GM23338 (cell line): Measurements from ENCODE around the gene TMEM255B.

Experiments
- CREB1 ChIP-seq: fragments of 250-450 bp; sonication (Bioruptor Pico); IDR thresholded peaks from 2 replicates; pipeline ENCODE4 v1.5.0; 2020; ENCODE audit warnings: low read depth, mild to moderate bottlenecking, moderate library complexity
- CTCF ChIP-seq, 2 experiments: fragments of 200-600 bp in 1 of 2; sonication (generic) in 1 of 2; conservative IDR thresholded peaks; 2 replicates each; pipeline versions ENCODE4 v1.5.1 to v1.6.1; 2016 to 2017; ENCODE audit warnings: antibody characterized with exemption in 2 of 2, low read depth in 2 of 2, mild to moderate bottlenecking in 2 of 2, moderate library complexity in 1 of 2
- EZH2 ChIP-seq: fragments of 200-600 bp; sonication (generic); IDR thresholded peaks from one replicate; pipeline ENCODE4 v1.8.0; 2017; ENCODE audit warnings: antibody characterized with exemption, mild to moderate bottlenecking, low read depth; ENCODE audit not compliant: unreplicated experiment
- EZH2phosphoT487 ChIP-seq: fragments of 200-600 bp; sonication (generic); IDR thresholded peaks from one replicate; pipeline ENCODE4 v1.8.1; 2018; ENCODE audit warnings: antibody characterized with exemption; ENCODE audit not compliant: unreplicated experiment
- POLR2AphosphoS5 ChIP-seq: IDR thresholded peaks from 2 replicates; pipeline ENCODE4 v1.6.1; 2016; ENCODE audit warnings: antibody characterized with exemption, low read depth

GRCh38 chr13:113735194-113735593 is 23.8 kb upstream of the TMEM255B start:
- TF ChIP-seq CTCF (conservative IDR thresholded peaks at IDR 0.05; ENCODE audit: low read depth in 2 of 2) (no peak), CREB1 (CRISPR knock-in tag) (no peak), POLR2AphosphoS5 (no peak), EZH2 (no peak), EZH2phosphoT487 (no peak)
